GM13976 (cell line): Measurements from ENCODE around the gene GARIN6.
"Not testable (repeated sequence)": the region's sequence is repeated elsewhere in the genome, so short reads cannot be mapped to it uniquely, and the experiment has no call there.

Source experiments
- DNase-seq: peaks from one replicate; pipeline ENCODE4 v3.0.0; 2012; ENCODE audit warnings: low spot score
- CTCF ChIP-seq: IDR thresholded peaks from 2 replicates; pipeline ENCODE4 v1.5.1; 2012; ENCODE audit warnings: borderline replicate concordance, mild to moderate bottlenecking; ENCODE audit not compliant: insufficient read depth; ENCODE audit errors: extremely low read depth, missing control alignments, control extremely low read depth
- in situ Hi-C: fragments of 300-500 bp; cut with MboI; formaldehyde crosslinking; loops from one replicate; pipeline ENCODE4 v1.12.0; 2022; ENCODE audit warnings: low sequenced_read_pairs, mixed read lengths, inconsistent platforms; ENCODE audit not compliant: unreplicated experiment

GARIN6 gene

DNA sequence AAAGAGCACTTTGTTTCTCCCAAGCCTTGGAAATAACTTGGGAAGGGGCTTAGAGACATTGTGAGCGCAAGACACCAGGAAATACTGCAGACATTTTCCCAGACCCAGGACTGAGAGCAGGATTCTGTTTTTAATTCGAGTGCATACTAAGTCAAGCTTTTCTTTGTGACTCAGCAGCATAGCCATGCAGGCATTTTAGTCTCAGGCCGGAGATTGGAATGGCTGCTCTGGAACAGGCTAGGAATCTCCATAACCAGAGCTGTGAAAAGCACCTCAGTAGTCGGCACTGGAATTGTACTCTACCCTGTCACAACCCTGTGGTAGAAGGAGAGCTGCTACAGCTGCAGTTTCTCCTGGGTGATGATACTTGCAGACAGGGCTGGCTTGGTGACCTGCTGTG is 28.9 kb upstream of the GARIN6 start:
- DNase-seq = no peak
- no peak for TF ChIP-seq CTCF
- in situ Hi-C loops = loop anchor here (25.0 kb wide), 1 partner anchor 581 kb away; no protein-coding TSS in a partner anchor

DNA sequence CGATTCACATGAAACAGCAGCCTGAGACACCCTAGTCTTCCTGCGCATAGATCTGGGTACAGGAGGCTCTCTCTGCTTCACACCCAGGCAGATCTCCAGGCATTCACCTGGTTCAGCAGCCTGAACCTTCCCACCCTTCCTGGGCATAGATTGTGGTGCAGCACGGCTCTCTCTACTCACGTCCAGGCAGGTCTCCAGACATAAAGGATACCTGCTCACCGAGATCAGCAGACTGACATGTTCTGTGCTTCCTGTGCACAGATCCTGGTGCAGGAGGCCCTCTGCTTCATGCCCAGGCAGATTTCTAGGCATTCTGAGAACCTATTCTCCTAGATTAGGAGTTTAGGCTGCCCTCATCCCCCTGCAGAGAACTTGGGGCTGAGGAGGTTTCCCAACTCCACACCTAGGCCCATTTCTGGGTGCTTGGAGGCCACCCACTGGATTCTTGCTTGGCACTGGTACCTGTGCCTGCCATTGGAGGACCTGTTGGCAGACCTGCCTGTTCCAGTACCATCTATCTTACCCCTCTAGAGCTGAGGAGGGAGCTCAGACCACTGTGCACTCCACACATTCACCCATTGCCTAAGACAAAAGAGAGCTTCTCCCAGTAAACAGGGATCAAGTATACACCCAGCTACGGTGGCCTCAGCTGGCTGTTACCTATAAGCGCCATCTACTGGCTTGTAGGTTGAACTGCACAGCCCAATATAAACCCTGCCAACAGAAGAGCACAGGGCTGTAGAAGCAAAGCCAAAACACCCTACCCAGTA is 28.0 kb upstream of the GARIN6 start:
- no peak for DNase-seq
- in situ Hi-C loops = loop anchor here (10.0 to 25.0 kb wide), 2 partner anchors 235 to 582 kb away; no protein-coding TSS in a partner anchor
- peak; percentile 86 for TF ChIP-seq CTCF

DNA sequence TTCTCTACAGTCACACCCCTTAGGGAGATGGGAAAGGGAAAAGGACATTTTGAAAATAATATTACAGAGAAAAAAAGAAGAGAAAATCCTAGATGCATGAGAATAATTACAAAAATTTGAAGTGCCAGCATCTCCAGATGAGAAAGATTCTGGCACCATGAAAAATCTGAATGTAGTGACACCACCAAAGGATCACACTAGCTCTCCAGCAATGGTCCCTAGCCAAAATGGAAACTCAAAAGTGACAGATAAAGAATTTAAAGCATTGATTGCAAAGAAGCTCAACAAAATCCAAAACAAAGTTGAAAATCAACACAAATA is 27.4 kb upstream of the GARIN6 start:
- no peak for TF ChIP-seq CTCF
- DNase-seq = no peak
- in situ Hi-C loops = loop anchor here (10.0 to 25.0 kb wide), 2 partner anchors 235 to 583 kb away; no protein-coding TSS in a partner anchor

DNA sequence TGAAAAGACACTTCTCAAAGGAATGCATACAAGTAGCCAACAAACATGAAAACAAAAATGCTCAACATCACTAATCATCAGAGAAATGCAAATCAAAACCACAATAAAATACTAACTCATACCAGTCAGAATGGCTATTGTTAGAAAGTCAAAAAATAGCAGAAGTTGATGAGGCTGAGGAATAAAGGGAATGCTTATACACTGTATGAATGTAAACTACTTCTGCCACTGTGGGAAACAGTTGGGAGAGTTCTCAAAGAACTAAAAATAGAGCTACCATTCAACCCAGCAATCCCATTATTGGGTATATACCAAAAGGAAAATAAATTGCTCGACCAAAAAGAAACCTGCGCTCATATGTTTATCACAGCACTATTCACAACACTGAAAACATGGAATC is 23.0 kb upstream of the GARIN6 start:
- not testable (repeated sequence) for DNase-seq
- in situ Hi-C loops = loop anchor here (10.0 to 25.0 kb wide), 2 partner anchors 240 to 587 kb away; no protein-coding TSS in a partner anchor

- DNase-seq = no peak
- in situ Hi-C loops = loop anchor here (10.0 kb wide), 1 partner anchor 243 kb away; no protein-coding TSS in a partner anchor
- no peak for TF ChIP-seq CTCF
Measured at GRCh38 chr12:99627459-99627858, 20.1 kb upstream of the GARIN6 start.

GRCh38 chr12:99644629-99645028 is 2.9 kb upstream of the GARIN6 start:
- TF ChIP-seq CTCF = no peak
- no peak for DNase-seq
- in situ Hi-C loops = no loop called here

DNA sequence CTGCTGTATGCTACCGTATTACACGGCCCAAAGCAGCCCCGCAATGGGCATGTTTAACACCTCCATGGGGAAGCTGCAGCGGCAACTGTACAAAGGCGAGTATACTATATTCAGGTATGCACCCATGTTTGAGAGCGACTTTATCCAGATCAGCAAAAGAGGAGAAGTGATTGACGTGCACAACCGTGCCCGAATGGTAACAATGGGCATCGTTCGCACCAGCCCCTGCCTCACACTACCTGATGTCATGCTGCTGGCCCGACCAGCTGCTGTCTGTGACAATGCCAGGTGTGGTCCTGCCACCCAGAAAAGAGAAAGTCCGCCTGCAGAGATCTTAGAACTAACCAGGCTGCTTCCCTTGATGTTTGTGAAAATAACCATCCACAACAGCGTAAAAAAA is 630 bp downstream of the GARIN6 start:
- in situ Hi-C loops = no loop called here
- TF ChIP-seq CTCF = no peak
- DNase-seq = no peak
